Lower leg skin (tissue), 3 donors: ENCODE results near the gene CDC16.

Source experiments
- CTCF ChIP-seq, 3 donors: fragments of 450-650 bp; IDR thresholded peaks; one replicate each; pipeline ENCODE4 v1.5.1; 2016; ENCODE audit warnings: antibody characterized with exemption in 3 of 3, mild to moderate bottlenecking in 3 of 3, moderate library complexity in 2 of 3
- POLR2A ChIP-seq, 2 donors: fragments of 450-650 bp; IDR thresholded peaks; one replicate each; pipeline ENCODE4 v1.6.1; 2016 to 2017; ENCODE audit warnings: antibody characterized with exemption in 2 of 2, mild to moderate bottlenecking in 1 of 2, moderate library complexity in 1 of 2

- no peak for TF ChIP-seq CTCF (IDR thresholded peaks at IDR 0.05)
- no peak for TF ChIP-seq POLR2A (IDR thresholded peaks at IDR 0.05)
These were observed 24.7 kb downstream of the CDC16 start for GRCh38 chr13:114259374-114259773.
